HG03045 (cell line): ENCODE measurements around the gene SLC43A1.

Experiments used
- ATAC-seq: cut with Tn5 transposase; IDR thresholded peaks from one replicate; pipeline ENCODE4 v1.9.1; 2021; ENCODE audit warnings: mild to moderate bottlenecking, moderate library complexity; ENCODE audit not compliant: unreplicated experiment

The SLC43A1 gene

DNA sequence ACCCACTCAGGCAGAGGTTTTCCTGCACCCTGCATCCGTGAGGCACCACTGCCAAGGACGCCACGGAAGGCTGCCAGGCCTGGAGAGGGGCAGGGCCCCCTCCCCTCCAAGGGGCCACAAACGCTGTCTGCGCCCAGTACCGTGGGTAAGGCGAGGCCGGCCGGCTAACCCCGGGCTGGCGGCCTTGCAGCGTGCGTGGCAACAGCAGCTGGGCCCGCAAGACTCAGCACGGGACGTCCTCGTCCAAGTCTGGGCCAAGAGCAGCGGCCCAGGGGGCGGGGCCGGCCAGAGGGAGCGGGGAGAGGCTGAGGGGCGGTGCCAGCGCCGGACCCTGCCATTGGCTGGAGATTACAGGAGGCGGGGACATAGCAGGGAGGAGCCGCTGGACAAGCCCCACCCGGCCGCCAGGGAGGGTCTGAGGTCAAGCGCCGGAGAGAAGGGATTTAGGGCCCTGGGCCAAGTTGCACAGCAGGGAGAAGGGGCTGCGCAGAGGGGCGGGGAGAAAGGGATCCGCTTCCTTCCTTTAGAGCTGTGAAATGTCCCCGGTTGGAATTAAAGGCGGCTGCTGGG, 16.0 kb downstream of the SLC43A1 start:
- peak; percentile 94 for ATAC-seq

GRCh38 chr11:57498540-57498939, 17.0 kb downstream of the SLC43A1 start:
- no peak for ATAC-seq

GRCh38 chr11:57497303-57498247, 17.9 kb downstream of the SLC43A1 start:
- no peak for ATAC-seq

GRCh38 chr11:57496109-57496820, 19.2 kb downstream of the SLC43A1 start:
- ATAC-seq = no peak

GRCh38 chr11:57493507-57494503, 21.7 kb downstream of the SLC43A1 start:
- ATAC-seq = peak; percentile 68

- no peak for ATAC-seq
These were observed 24.0 kb downstream of the SLC43A1 start for GRCh38 chr11:57491371-57492061.

- ATAC-seq = no peak
These were observed 24.9 kb downstream of the SLC43A1 start for GRCh38 chr11:57490456-57491248.

- ATAC-seq = no peak
These were observed 27.4 kb downstream of the SLC43A1 start for GRCh38 chr11:57487920-57488659.

DNA sequence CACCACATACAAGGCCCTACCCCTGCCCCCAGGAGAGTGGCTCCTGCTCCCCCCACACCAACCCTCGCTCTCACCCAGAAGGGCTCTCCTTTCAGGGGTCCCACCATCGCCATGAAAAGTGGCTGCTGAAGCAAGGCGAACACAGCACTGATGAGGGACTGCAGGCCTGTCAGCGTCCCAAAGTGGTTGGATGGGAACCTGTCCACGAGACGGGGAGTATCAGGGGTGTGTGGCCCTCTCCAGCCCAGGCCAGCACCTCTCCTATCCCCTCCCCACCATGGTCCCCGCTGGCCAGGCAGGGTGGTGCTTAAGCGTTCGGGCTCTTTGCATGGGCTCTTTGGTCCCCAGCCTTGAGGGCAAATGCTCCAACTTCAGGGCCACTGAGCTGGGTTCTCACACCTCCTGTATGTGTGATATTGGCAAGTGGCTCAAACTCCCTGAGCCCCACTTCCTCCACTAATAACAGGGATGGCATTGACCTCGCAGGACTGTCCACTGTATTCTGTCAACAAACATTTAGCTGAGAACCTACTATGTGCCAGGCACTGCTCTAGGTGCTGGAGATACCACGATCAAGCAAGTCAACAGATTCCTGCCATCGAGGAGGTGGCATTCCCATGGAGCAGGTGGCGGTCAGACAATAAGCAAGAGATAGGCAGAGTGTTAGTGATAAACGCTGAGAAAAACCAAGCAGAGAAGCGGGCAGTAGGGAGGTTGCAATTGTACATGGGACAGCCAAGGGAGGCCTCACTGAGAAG, 28.3 kb downstream of the SLC43A1 start:
- ATAC-seq = no peak

DNA sequence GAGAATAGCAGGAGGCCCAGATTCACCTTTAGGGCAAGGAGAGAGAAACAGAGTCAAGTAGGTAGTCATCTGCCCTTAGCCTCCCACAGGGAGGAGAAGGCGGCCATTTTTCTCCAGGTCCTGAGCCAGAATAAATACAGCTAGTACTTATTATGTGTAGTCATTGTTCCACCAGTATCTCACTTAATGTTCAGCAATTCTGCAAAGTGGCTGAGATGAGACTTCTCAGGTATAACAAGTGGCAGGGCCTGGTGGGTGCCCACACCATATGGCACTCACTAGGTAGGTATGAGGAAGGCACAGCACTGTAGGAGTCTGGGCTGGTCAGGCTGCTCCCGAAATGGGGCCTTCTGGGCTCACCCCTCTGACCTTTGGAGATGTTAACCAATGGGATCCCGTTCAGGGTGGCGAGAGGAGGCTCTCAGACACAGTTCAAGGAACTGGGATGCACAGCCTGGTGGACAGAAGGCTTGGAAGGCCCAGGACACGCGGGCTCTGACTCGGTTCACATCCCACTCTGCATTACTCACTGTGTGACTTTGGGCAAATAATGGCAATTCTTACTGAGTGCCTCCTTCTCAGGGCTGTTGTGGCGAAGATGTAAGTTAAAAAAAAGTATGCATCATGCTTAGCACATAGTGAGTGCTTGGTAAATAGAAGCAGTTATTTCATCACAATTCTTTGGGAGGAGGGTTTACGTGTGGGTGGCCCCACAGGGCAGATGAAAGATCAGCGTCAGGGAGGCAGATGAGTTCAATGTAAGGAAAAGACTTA, 30.1 kb downstream of the SLC43A1 start:
- ATAC-seq = no peak

DNA sequence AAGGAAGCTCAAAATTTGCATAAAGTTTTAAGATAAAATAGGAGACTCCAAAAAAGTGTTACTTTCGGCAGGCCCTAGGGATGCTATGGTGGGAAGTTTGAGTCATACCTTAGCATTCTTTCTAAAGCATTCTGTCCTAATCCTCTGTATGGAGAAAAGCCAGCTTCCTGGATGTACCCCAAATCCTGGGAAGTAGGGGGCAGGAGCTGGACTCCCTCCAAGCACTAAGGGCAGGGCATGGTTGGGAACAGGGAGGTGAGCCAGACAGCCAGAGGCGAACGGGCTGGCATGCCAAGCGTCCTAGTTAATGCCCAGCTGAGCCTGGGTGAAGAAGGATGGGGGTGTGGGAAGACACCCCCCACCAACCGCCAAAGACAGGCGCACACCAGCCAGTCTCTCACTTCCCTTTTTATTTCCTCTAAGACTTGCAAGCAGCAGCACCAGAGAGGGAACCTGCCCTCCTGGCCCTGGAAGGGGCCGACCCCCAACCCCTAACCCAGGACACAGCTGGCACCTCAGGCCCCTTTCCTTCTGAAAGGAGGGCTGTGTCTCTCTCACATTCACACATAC, 31.3 kb downstream of the SLC43A1 start:
- ATAC-seq = no peak

DNA sequence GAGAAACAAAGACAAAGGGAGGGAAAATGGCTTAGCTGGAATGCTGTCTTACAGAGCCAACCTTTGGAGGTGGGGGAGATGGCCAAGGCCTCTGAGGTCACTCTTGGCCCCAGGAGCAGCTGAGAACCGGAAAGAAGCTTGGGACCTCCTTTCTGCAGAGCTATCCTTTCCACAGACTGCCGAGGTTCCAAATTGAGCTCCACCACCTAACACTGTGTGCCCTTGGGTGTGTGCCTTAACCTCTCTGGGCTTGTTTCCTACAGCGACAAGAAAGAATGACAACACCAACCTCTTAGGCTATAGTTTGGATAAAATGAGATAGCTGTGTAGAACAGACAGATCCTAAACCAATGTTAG, 32.0 kb downstream of the SLC43A1 start:
- ATAC-seq = no peak

DNA sequence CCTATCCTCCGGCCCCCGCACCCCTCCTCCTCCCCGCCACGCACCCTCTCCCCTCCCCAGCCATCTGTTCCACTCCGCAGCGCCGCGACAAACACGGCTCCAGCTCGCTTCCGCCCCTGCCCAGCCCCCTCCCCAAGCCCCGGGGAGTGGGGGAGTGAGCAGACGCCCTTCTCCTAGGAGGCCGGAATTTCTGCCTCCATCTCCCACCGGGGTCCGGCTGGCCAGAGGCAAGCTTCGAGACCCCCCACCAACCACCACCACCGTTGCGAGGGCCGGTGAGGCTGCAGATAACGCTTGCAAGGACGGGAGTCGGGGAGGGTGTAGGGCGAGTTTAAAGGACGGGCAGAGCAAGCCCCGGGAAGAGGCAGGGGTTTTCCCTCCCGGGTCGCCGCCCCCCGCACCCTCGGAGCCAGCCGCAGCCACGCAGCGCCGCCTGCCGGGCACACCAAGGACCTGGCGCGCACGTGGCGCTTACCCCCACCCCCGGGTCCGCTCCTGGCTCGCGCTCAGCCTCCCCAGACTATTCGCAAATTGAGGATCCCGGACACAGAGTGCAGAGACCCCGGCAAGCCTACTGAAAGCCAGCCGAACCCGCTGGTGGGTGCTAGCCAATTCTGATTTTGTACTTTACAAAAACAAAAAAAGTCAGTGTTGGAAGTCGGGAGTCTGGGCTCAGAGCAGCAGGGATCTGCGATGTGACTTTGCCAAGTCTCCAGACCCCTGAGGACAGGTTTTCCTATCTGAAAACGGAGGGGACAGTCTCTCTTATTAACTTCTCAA, 32.5 kb downstream of the SLC43A1 start:
- ATAC-seq = no peak

DNA sequence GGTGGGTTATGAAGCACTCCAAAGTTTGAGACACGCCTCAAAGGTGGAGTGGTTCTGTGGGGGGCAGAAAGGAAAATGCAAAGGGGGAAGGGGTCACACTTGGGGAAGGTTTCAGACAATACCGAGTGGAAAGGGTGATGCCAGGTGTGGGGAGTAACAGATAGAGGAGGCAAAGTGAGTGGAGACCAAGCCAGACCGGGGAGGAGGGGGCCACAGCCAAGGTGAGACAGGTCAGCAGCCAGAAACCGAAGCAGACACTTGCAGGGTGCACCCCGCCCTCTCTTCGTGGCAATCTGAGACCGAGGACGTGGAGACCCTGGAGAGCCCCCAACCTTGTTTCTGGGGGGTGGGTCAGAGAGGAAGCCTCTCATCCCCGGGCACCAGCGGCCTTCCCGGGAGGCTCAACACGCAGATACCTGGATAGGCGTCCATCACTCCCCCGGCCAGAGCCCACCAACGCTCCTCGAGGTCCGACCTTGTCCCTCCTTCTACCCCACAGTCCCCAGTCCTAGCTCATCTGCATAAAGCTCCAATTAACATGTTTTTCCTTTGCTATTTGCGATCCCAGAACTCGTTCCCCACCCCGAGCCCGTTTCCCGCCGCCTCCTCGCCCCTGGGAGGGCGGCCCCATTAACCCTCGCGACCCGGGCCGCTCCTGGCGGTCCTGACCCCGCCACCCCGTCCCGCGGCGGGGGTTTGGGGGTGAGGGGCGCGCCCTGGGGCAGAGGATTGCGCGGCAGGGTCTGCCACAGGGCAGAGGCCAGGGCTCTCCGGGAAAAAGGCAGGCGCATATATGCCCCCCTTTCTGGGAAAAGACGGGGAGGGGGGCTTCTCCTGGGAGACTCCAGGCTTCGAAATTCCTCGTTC, 33.4 kb downstream of the SLC43A1 start:
- ATAC-seq = no peak

DNA sequence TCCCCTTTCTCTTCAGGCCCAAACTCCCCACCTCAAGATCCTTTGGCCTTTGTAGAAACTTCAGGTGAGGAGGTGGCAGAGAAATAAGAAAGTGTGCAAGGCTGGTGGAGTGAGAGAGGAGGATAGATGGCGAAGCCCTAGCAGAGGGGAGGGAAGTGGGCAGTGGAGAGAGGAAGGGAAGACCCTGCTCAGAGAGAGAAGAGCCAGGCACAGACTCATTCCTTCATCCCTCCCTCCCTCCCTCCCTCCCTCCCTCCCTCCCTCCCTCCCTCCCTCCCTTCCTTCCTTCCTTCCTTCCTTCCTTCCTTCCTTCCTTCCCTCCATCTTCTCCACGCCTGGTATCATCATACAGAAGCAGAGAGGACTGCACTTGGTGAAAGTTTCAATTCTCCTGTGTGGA, 34.2 kb downstream of the SLC43A1 start:
- ATAC-seq = no peak
